GM23338 (cell line): Measurements from ENCODE around the gene DIP2B.

Experiments used
- CREB1 ChIP-seq: fragments of 250-450 bp; sonication (Bioruptor Pico); IDR thresholded peaks from 2 replicates; pipeline ENCODE4 v1.5.0; 2020; ENCODE audit warnings: low read depth, mild to moderate bottlenecking, moderate library complexity
- EZH2 ChIP-seq: fragments of 200-600 bp; sonication (generic); IDR thresholded peaks from one replicate; pipeline ENCODE4 v1.8.0; 2017; ENCODE audit warnings: antibody characterized with exemption, mild to moderate bottlenecking, low read depth; ENCODE audit not compliant: unreplicated experiment
- EZH2phosphoT487 ChIP-seq: fragments of 200-600 bp; sonication (generic); IDR thresholded peaks from one replicate; pipeline ENCODE4 v1.8.1; 2018; ENCODE audit warnings: antibody characterized with exemption; ENCODE audit not compliant: unreplicated experiment
- NANOG ChIP-seq: IDR thresholded peaks from 2 replicates; pipeline ENCODE4 v1.6.1; 2016; ENCODE audit warnings: antibody characterized with exemption, borderline replicate concordance
- POLR2AphosphoS5 ChIP-seq: IDR thresholded peaks from 2 replicates; pipeline ENCODE4 v1.6.1; 2016; ENCODE audit warnings: antibody characterized with exemption, low read depth
- STAT1 ChIP-seq: IDR thresholded peaks from one replicate; pipeline ENCODE4 v1.6.1; 2016; ENCODE audit warnings: antibody characterized with exemption; ENCODE audit not compliant: unreplicated experiment
- ZNF114 ChIP-seq: fragments of 250-450 bp; sonication (Bioruptor Pico); IDR thresholded peaks from 2 replicates; pipeline ENCODE4 v1.5.0; 2020; ENCODE audit warnings: mild to moderate bottlenecking, moderate library complexity
- TF ChIP-seq, protein P1 (sequence below), 2 experiments: fragments of 200-600 bp in 1 of 2; sonication (generic) in 1 of 2; conservative IDR thresholded peaks; 2 replicates each; pipeline versions ENCODE4 v1.5.1 to v1.6.1; 2016 to 2017; ENCODE audit warnings: antibody characterized with exemption in 2 of 2, low read depth in 2 of 2, mild to moderate bottlenecking in 2 of 2, moderate library complexity in 1 of 2
- TF ChIP-seq, protein P2 (sequence below): IDR thresholded peaks from one replicate; pipeline ENCODE4 v1.6.1; 2018; ENCODE audit warnings: antibody characterized with exemption; ENCODE audit not compliant: unreplicated experiment
- TF ChIP-seq, protein P3 (sequence below): IDR thresholded peaks from 2 replicates; pipeline ENCODE4 v1.6.1; 2016; ENCODE audit warnings: antibody characterized with exemption

DNA sequence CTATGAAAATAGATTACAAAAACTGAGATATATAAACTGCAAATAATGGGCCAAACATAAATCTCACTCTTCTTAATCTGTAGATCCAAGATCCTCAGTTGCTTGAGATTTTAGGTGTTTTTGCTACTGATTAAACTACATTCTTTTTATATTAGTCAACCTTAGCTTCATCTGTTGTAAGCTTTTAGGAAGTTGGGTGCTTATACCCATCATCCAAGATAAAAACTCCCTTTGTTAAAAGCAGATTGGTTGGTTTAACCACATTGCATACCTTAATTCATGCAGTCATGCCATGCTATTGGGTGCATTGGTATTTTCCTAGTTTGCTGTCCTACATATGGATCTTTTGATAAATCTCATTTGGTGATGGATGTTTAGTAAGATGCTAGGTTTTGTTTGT is 46.2 kb upstream of the DIP2B start:
- TF ChIP-seq CREB1 (CRISPR knock-in tag), result no peak
- TF ChIP-seq, protein P1, sequence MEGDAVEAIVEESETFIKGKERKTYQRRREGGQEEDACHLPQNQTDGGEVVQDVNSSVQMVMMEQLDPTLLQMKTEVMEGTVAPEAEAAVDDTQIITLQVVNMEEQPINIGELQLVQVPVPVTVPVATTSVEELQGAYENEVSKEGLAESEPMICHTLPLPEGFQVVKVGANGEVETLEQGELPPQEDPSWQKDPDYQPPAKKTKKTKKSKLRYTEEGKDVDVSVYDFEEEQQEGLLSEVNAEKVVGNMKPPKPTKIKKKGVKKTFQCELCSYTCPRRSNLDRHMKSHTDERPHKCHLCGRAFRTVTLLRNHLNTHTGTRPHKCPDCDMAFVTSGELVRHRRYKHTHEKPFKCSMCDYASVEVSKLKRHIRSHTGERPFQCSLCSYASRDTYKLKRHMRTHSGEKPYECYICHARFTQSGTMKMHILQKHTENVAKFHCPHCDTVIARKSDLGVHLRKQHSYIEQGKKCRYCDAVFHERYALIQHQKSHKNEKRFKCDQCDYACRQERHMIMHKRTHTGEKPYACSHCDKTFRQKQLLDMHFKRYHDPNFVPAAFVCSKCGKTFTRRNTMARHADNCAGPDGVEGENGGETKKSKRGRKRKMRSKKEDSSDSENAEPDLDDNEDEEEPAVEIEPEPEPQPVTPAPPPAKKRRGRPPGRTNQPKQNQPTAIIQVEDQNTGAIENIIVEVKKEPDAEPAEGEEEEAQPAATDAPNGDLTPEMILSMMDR (conservative IDR thresholded peaks at IDR 0.05; ENCODE audit: low read depth in 2 of 2), result no peak
- TF ChIP-seq EZH2, result no peak
- no peak for TF ChIP-seq POLR2AphosphoS5
- no peak for TF ChIP-seq EZH2phosphoT487
- no peak for TF ChIP-seq STAT1
- TF ChIP-seq NANOG, result no peak
- TF ChIP-seq, protein P2, sequence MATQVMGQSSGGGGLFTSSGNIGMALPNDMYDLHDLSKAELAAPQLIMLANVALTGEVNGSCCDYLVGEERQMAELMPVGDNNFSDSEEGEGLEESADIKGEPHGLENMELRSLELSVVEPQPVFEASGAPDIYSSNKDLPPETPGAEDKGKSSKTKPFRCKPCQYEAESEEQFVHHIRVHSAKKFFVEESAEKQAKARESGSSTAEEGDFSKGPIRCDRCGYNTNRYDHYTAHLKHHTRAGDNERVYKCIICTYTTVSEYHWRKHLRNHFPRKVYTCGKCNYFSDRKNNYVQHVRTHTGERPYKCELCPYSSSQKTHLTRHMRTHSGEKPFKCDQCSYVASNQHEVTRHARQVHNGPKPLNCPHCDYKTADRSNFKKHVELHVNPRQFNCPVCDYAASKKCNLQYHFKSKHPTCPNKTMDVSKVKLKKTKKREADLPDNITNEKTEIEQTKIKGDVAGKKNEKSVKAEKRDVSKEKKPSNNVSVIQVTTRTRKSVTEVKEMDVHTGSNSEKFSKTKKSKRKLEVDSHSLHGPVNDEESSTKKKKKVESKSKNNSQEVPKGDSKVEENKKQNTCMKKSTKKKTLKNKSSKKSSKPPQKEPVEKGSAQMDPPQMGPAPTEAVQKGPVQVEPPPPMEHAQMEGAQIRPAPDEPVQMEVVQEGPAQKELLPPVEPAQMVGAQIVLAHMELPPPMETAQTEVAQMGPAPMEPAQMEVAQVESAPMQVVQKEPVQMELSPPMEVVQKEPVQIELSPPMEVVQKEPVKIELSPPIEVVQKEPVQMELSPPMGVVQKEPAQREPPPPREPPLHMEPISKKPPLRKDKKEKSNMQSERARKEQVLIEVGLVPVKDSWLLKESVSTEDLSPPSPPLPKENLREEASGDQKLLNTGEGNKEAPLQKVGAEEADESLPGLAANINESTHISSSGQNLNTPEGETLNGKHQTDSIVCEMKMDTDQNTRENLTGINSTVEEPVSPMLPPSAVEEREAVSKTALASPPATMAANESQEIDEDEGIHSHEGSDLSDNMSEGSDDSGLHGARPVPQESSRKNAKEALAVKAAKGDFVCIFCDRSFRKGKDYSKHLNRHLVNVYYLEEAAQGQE, result no peak
- no peak for TF ChIP-seq ZNF114 (CRISPR knock-in tag)
- TF ChIP-seq, protein P3, sequence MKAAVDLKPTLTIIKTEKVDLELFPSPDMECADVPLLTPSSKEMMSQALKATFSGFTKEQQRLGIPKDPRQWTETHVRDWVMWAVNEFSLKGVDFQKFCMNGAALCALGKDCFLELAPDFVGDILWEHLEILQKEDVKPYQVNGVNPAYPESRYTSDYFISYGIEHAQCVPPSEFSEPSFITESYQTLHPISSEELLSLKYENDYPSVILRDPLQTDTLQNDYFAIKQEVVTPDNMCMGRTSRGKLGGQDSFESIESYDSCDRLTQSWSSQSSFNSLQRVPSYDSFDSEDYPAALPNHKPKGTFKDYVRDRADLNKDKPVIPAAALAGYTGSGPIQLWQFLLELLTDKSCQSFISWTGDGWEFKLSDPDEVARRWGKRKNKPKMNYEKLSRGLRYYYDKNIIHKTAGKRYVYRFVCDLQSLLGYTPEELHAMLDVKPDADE, result no peak
